K562 (cell line): ENCODE measurements around the gene HIVEP1. TPM values are rescaled to one million over a fixed set of nuclear protein-coding genes. Genes with fewer than 3 reads are reported as not detected.

Experiments
- BDP1 ChIP-seq: IDR thresholded peaks from 3 replicates; pipeline ENCODE4 v1.6.1; 2011; ENCODE audit not compliant: insufficient read length, insufficient read depth
- CHAMP1 ChIP-seq: fragments of 450-650 bp; IDR thresholded peaks from 2 replicates; pipeline ENCODE4 v1.6.1; 2016; ENCODE audit warnings: mild to moderate bottlenecking
- DACH1 ChIP-seq: fragments of 450-650 bp; IDR thresholded peaks from 2 replicates; pipeline ENCODE4 v1.6.1; 2018; ENCODE audit not compliant: partially characterized antibody
- GTF2E2 ChIP-seq: fragments of 200-800 bp; sonication (Bioruptor generic); IDR thresholded peaks from 2 replicates; pipeline ENCODE4 v1.6.1; 2016; ENCODE audit warnings: missing genetic modification characterization, missing compliant biosample characterization
- MED1 ChIP-seq: sonication (generic); formaldehyde crosslinking; IDR thresholded peaks from 2 replicates; pipeline ENCODE4 v1.8.1; 2023; ENCODE audit warnings: missing genetic modification reagents, borderline replicate concordance
- MITF ChIP-seq: IDR thresholded peaks from 2 replicates; pipeline ENCODE4 v1.6.1; 2014; ENCODE audit warnings: antibody characterized with exemption
- NFXL1 ChIP-seq: fragments of 450-650 bp; formaldehyde crosslinking; IDR thresholded peaks from 2 replicates; pipeline ENCODE4 v1.4.0; 2021; ENCODE audit warnings: mild to moderate bottlenecking
- NRF1 ChIP-seq, 2 experiments: fragments of 450-650 bp; IDR thresholded peaks in 1 of 2; conservative IDR thresholded peaks in 1 of 2; 2 replicates each; pipeline ENCODE4 v1.6.1; 2014; ENCODE audit warnings: mild to moderate bottlenecking in 2 of 2
- TCFL5 ChIP-seq: fragments of 250-450 bp; sonication (Bioruptor Pico); conservative IDR thresholded peaks from 2 replicates; pipeline ENCODE4 v1.6.1; 2021; ENCODE audit warnings: mild to moderate bottlenecking, moderate library complexity, matching md5 sums
- YY1 ChIP-seq, 3 experiments: IDR thresholded peaks; 2 replicates each; pipeline ENCODE4 v1.6.1; 2011; ENCODE audit warnings: low read length in 2 of 3, mild to moderate bottlenecking in 2 of 3, moderate library complexity in 2 of 3, borderline replicate concordance in 1 of 3, control low read depth in 1 of 3, low read depth in 1 of 3; ENCODE audit not compliant: insufficient read depth in 3 of 3, insufficient replicate concordance in 2 of 3, control insufficient read depth in 1 of 3, insufficient read length in 1 of 3; ENCODE audit errors: extremely low read depth in 1 of 3
- polyA plus RNA-seq, 8 experiments: library from polyadenylated mRNA; depleted of rRNA in 4 of 8; stranded (reverse) in 5 of 8; unstranded in 3 of 8; fragments of >200 nt; fragmentation: Nextera tagmentation in 2 of 8; fragmentation: Illumina TruSeq in 1 of 8; extraction: Ambion mirVana in 2 of 8; extraction: Trizol in 1 of 8; gene quantifications; 2 replicates each; pipeline versions ENCODE4 v1.2.1 to v1.2.3, GENCODE V29; 2011 to 2014; ENCODE audit warnings: inconsistent platforms in 1 of 8, missing spikeins in 1 of 8
- total RNA-seq, 7 experiments: library from RNA; depleted of rRNA in 6 of 7; stranded (reverse); fragments of >200 nt in 6 of 7; fragmentation: Illumina TruSeq in 2 of 7; extraction: Trizol in 2 of 7; gene quantifications; 2 replicates each; pipeline versions ENCODE4 v1.2.1 to v1.2.3, GENCODE V29; 2011 to 2021; ENCODE audit warnings: low replicate concordance in 1 of 7
- TF ChIP-seq, protein P1 (sequence below), 2 experiments: fragments of 450-650 bp in 1 of 2; sonication (generic) in 1 of 2; formaldehyde crosslinking in 1 of 2; IDR thresholded peaks; 2 replicates each; pipeline versions ENCODE4 v1.7.1 to v1.9.0; 2016 to 2022; ENCODE audit warnings: inconsistent platforms in 1 of 2, mild to moderate bottlenecking in 1 of 2, missing genetic modification reagents in 1 of 2
- TF ChIP-seq, protein P2 (sequence below): sonication (generic); formaldehyde crosslinking; IDR thresholded peaks from 2 replicates; pipeline ENCODE4 v1.8.1; 2023; ENCODE audit warnings: mild to moderate bottlenecking, missing genetic modification reagents

The HIVEP1 gene
- total and polyA plus RNA-seq, 9 of the 15 experiments (the other 6 are each of a cell fraction or from before 2014, with no cell fraction given) = 6.0 to 33.3 (median 21.7) TPM

- TF ChIP-seq, protein P1, sequence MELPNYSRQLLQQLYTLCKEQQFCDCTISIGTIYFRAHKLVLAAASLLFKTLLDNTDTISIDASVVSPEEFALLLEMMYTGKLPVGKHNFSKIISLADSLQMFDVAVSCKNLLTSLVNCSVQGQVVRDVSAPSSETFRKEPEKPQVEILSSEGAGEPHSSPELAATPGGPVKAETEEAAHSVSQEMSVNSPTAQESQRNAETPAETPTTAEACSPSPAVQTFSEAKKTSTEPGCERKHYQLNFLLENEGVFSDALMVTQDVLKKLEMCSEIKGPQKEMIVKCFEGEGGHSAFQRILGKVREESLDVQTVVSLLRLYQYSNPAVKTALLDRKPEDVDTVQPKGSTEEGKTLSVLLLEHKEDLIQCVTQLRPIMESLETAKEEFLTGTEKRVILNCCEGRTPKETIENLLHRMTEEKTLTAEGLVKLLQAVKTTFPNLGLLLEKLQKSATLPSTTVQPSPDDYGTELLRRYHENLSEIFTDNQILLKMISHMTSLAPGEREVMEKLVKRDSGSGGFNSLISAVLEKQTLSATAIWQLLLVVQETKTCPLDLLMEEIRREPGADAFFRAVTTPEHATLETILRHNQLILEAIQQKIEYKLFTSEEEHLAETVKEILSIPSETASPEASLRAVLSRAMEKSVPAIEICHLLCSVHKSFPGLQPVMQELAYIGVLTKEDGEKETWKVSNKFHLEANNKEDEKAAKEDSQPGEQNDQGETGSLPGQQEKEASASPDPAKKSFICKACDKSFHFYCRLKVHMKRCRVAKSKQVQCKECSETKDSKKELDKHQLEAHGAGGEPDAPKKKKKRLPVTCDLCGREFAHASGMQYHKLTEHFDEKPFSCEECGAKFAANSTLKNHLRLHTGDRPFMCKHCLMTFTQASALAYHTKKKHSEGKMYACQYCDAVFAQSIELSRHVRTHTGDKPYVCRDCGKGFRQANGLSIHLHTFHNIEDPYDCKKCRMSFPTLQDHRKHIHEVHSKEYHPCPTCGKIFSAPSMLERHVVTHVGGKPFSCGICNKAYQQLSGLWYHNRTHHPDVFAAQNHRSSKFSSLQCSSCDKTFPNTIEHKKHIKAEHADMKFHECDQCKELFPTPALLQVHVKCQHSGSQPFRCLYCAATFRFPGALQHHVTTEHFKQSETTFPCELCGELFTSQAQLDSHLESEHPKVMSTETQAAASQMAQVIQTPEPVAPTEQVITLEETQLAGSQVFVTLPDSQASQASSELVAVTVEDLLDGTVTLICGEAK (IDR thresholded peaks at IDR 0.05) = no peak
- TF ChIP-seq, protein P1 (CRISPR knock-in tag; IDR thresholded peaks at IDR 0.05) = no peak
- no peak for TF ChIP-seq GTF2E2 (tag)
- no peak for TF ChIP-seq BDP1
- TF ChIP-seq MITF = no peak
- TF ChIP-seq NRF1 (conservative IDR thresholded peaks at IDR 0.05 in 1 of 2, IDR thresholded peaks at IDR 0.05 in 1 of 2) = no peak
- peak; percentile 43; the same call in 1 of the 2 replicates for TF ChIP-seq CHAMP1
- no peak for TF ChIP-seq DACH1
- TF ChIP-seq MED1 = no peak
- TF ChIP-seq, protein P2, sequence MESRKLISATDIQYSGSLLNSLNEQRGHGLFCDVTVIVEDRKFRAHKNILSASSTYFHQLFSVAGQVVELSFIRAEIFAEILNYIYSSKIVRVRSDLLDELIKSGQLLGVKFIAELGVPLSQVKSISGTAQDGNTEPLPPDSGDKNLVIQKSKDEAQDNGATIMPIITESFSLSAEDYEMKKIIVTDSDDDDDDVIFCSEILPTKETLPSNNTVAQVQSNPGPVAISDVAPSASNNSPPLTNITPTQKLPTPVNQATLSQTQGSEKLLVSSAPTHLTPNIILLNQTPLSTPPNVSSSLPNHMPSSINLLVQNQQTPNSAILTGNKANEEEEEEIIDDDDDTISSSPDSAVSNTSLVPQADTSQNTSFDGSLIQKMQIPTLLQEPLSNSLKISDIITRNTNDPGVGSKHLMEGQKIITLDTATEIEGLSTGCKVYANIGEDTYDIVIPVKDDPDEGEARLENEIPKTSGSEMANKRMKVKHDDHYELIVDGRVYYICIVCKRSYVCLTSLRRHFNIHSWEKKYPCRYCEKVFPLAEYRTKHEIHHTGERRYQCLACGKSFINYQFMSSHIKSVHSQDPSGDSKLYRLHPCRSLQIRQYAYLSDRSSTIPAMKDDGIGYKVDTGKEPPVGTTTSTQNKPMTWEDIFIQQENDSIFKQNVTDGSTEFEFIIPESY (CRISPR knock-in tag) = peak; percentile 88
- no peak for TF ChIP-seq NFXL1 (CRISPR knock-in tag)
- peak in 1 of 3 experiments; percentile 9 for TF ChIP-seq YY1 (IDR thresholded peaks at IDR 0.05; ENCODE audit: borderline replicate concordance in 1 of 3, control insufficient read depth in 1 of 3, extremely low read depth in 1 of 3, insufficient read depth in 3 of 3, insufficient read length in 1 of 3, insufficient replicate concordance in 2 of 3, low read depth in 1 of 3, low read length in 2 of 3)
- no peak for TF ChIP-seq TCFL5 (CRISPR knock-in tag)
Observed at GRCh38 chr6:11979866-11980265, 32.2 kb upstream of the HIVEP1 start (continued).
